Measurements from ENCODE around the gene GGCX.
A peak's percentile ranks its signal among the peaks of the same experiment; 100 is the strongest.
"Not testable (repeated sequence)": the region's sequence is repeated elsewhere in the genome, so short reads cannot be mapped to it uniquely, and the experiment has no call there.

The GGCX gene

DNA sequence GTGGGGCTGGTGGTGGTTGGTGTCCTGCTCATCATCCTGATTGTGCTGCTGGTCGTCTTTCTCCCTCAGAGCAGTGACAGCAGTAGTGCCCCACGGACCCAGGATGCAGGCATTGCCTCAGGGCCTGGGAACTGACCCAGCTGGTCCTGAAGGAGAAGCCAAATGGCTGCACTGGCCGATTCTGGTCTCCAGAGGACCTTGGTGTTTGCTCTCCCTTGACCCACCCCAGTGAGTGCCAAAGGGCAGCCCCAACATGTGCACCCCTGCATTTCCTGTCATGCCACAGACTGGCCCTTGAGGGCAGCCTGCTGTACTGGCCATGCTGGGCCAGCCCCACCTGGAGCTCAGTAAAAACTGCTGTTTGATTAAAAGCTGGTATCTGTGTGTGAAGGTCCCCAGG is 31.7 kb upstream of the GGCX start:
- H3K4me3 ChIP-seq (replicated peaks in 1 of 2; ENCODE audit: low read depth in 2 of 2, low read length in 2 of 2) = no peak overlapping the region
- TF ChIP-seq, protein P1, sequence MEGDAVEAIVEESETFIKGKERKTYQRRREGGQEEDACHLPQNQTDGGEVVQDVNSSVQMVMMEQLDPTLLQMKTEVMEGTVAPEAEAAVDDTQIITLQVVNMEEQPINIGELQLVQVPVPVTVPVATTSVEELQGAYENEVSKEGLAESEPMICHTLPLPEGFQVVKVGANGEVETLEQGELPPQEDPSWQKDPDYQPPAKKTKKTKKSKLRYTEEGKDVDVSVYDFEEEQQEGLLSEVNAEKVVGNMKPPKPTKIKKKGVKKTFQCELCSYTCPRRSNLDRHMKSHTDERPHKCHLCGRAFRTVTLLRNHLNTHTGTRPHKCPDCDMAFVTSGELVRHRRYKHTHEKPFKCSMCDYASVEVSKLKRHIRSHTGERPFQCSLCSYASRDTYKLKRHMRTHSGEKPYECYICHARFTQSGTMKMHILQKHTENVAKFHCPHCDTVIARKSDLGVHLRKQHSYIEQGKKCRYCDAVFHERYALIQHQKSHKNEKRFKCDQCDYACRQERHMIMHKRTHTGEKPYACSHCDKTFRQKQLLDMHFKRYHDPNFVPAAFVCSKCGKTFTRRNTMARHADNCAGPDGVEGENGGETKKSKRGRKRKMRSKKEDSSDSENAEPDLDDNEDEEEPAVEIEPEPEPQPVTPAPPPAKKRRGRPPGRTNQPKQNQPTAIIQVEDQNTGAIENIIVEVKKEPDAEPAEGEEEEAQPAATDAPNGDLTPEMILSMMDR (IDR thresholded peaks at IDR 0.05; ENCODE audit: low read depth, low read length) = no peak
- no peak for DNase-seq (ENCODE audit: low read depth in 2 of 2)

DNA sequence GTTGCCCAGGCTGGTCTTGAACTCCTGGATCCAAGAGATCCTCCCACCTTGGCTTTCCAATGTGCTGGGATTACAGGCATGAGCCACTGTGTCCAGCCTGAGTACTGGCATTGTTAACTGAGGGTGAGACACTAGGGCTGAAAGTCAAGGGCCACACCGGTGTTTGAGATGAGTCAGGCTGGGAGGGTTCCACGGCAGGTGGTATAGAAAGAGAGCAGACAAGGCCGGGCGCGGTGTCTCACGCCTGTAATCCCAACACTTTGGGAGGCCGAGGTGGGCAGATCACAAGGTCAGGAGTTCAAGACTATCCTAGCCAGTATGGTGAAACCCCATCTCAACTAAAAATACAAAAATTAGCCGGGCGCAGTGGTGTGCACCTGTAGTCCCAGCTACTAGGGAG is 31.0 kb upstream of the GGCX start:
- not testable (repeated sequence) for DNase-seq (ENCODE audit: low read depth in 2 of 2); H3K4me3 ChIP-seq (replicated peaks in 1 of 2; ENCODE audit: low read depth in 2 of 2, low read length in 2 of 2)

DNA sequence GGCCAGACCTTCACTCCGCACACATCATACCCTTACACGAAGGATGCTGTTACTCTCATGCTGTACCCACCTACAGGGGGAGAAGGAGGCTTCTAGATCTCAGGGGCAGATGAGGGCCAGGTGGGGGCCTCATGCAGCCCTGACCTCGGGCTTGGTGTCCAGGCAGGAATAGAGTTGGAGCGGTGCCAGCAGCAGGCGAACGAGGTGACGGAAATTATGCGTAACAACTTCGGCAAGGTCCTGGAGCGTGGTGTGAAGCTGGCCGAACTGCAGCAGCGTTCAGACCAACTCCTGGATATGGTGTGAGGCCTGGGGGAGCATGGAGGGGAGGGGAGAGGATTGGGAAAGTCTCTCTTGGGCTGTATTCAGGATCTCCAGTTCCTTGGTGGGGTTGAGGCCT is 30.3 kb upstream of the GGCX start:
- no peak overlapping the region for H3K4me3 ChIP-seq (replicated peaks in 1 of 2; ENCODE audit: low read depth in 2 of 2, low read length in 2 of 2)
- DNase-seq (ENCODE audit: low read depth in 2 of 2) = no peak
- TF ChIP-seq, protein P1 (IDR thresholded peaks at IDR 0.05; ENCODE audit: low read depth, low read length) = no peak

DNA sequence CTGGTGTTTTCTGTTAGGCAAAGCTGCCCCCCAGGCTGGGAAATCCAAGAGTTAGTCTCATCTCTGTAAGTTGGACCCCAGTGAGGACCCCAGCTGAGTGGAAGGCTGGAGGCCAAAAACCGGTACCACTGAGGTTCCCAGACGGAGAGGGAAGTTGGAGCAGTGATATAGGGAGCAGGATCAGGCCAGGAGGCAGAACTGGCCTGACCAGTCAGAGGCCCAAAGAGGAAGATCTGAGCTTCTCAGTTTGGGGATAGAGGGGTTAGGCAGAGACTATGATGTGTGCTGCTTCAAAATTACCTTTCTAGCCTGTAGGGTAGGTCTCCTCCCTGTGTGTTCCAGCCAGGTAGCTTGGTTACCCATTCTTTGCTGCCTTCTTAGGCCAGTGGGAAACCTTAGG is 29.7 kb upstream of the GGCX start:
- no peak overlapping the region for H3K4me3 ChIP-seq (replicated peaks in 1 of 2; ENCODE audit: low read depth in 2 of 2, low read length in 2 of 2)
- TF ChIP-seq, protein P1 (IDR thresholded peaks at IDR 0.05; ENCODE audit: low read depth, low read length) = no peak
- DNase-seq (ENCODE audit: low read depth in 2 of 2) = no peak

DNA sequence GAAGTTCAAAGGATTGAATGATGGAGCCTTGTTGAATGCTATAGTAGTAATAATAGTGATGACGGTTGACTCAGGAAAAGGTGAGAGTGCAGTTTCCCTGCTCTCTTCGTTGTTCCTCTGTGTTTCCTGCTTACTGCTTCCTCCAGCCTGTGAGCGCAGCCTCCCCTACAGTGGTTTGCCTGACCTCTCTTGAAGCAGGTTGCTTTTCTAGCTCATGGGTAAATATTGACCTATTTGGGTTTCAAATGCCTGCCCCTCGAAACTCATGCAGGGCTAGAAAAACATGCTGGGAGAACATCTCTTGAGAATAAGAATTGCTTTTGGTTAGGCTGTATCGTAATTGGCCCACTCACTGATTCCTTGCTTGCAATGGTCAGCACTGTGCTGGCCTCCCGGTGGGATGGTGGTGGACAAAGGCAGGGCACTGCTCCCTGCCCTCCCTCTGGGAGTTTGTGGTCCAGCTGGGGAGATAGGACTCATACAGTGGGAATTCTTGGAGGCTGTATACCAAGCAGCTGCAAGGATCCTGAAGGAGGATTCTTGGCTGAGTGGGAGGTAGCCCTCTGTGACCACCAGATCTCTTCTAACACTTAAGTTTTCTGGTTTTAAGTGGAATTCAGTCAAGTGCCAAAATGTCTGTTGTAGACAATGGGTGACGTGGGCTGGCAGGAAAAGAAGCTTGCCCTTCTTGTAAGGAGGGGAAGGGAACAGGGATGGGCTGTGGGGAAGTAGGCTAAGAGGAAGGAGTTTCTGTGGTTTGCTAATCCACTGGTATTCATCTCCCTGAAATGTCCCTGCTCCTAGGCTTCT is 28.9 kb upstream of the GGCX start:
- DNase-seq (ENCODE audit: low read depth in 2 of 2) = peak; percentile 95 to 98
- TF ChIP-seq, protein P1 (IDR thresholded peaks at IDR 0.05; ENCODE audit: low read depth, low read length) = no peak
- no peak overlapping the region for H3K4me3 ChIP-seq (replicated peaks in 1 of 2; ENCODE audit: low read depth in 2 of 2, low read length in 2 of 2)

DNA sequence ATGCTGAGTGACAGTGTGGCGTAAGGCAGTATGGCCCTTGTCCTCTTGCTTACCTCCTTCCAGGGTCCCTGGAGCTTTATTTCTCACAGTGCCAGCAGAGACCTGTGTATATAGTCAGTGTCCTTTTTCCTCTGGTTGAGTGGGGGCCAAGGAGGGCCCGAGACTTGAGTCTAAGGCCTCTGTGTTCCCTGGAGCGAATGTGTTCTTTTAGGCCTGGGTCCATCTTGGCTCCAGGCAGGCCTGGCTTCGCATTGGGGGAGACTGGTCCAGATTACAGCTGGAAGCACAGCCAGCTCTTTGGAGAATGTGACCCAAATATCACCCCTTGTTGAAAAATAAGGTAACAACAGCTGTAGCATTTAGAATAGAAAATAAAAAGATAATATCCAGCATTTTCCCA is 27.9 kb upstream of the GGCX start:
- no peak for DNase-seq (ENCODE audit: low read depth in 2 of 2)
- TF ChIP-seq, protein P1 (IDR thresholded peaks at IDR 0.05; ENCODE audit: low read depth, low read length) = no peak
- H3K4me3 ChIP-seq (replicated peaks in 1 of 2; ENCODE audit: low read depth in 2 of 2, low read length in 2 of 2) = no peak overlapping the region

DNA sequence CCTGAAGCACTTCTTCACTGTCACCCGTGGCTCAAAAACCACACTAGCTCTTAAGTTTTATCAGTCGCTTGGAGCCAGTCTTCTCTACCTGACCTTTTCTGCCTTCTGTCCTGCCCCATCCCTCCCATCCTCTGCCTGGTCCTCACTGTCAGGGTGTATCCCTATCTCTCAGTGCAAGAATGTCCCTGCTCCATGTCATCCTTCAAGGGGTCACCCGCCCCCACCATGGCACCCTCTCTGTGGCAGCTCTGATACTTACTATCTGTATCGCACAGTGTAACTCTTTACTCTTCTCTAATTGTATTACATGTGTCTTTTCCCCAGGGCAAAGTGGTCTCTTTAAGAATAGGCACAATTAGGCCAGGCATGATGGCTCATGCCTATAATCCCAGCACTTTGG is 27.4 kb upstream of the GGCX start:
- no peak overlapping the region for H3K4me3 ChIP-seq (replicated peaks in 1 of 2; ENCODE audit: low read depth in 2 of 2, low read length in 2 of 2)
- DNase-seq (ENCODE audit: low read depth in 2 of 2) = no peak
- TF ChIP-seq, protein P1 (IDR thresholded peaks at IDR 0.05; ENCODE audit: low read depth, low read length) = no peak
